Dermis blood vessel endothelial cell (primary cell): ENCODE data around the gene INSIG1. TPM values are rescaled to one million over a fixed set of nuclear protein-coding genes. Genes with fewer than 3 reads are reported as not detected.

ENCODE experiments used
- DNase-seq: peaks from one replicate; pipeline ENCODE4 v3.0.0; 2010
- total RNA-seq: library from RNA; depleted of rRNA; stranded (reverse); fragments of >200 nt; gene quantifications from 2 replicates; pipeline ENCODE4 v1.2.3, GENCODE V29; 2014

INSIG1 gene
- total RNA-seq, 1 donor from 2014 or later, result 93.9 TPM

GRCh38 chr7:155352753-155353115 is 55.1 kb downstream of the INSIG1 start:
- no peak for DNase-seq

- DNase-seq, result no peak
Measured at GRCh38 chr7:155353256-155353897, 55.7 kb downstream of the INSIG1 start.

- no peak for DNase-seq
Measured at GRCh38 chr7:155354371-155355048, 56.8 kb downstream of the INSIG1 start.

GRCh38 chr7:155355176-155355575 is 57.5 kb downstream of the INSIG1 start:
- DNase-seq, result no peak

GRCh38 chr7:155355745-155356144 is 58.1 kb downstream of the INSIG1 start:
- no peak for DNase-seq

GRCh38 chr7:155356323-155357105 is 58.8 kb downstream of the INSIG1 start:
- peak; percentile 59 for DNase-seq

- no peak for DNase-seq
Measured at GRCh38 chr7:155357573-155358041, 59.9 kb downstream of the INSIG1 start.

- no peak for DNase-seq
Measured at GRCh38 chr7:155358066-155358947, 60.6 kb downstream of the INSIG1 start.

- DNase-seq, result no peak
Measured at GRCh38 chr7:155358948-155359712, 61.5 kb downstream of the INSIG1 start.

Other genes with a start within 250 kb of the INSIG1 start
- not detected in 2 replicates for gene HTR5A, start 227.6 kb upstream of the INSIG1 start, total RNA-seq
- not detected in 2 replicates for gene EN2, start 160.3 kb downstream of the INSIG1 start, total RNA-seq
- gene CNPY1, start 248.7 kb downstream of the INSIG1 start, total RNA-seq, result not detected in 2 replicates